Breast epithelium (tissue), 3 donors: ENCODE data around the gene CABP7.

Experiments used
- POLR2A ChIP-seq: fragments of 450-650 bp; IDR thresholded peaks from one replicate; pipeline ENCODE4 v1.6.1; 2016; ENCODE audit warnings: antibody characterized with exemption, mild to moderate bottlenecking, moderate library complexity
- POLR2AphosphoS5 ChIP-seq, 3 donors: sonication (generic); formaldehyde crosslinking; IDR thresholded peaks; one replicate each; pipeline ENCODE4 v1.6.1; 2017; ENCODE audit warnings: antibody characterized with exemption in 3 of 3
- TF ChIP-seq, protein P1 (sequence below), 3 donors: fragments of 450-650 bp; IDR thresholded peaks; one replicate each; pipeline ENCODE4 v1.5.1; 2016 to 2017; ENCODE audit warnings: antibody characterized with exemption in 3 of 3, mild to moderate bottlenecking in 3 of 3, moderate library complexity in 3 of 3

DNA sequence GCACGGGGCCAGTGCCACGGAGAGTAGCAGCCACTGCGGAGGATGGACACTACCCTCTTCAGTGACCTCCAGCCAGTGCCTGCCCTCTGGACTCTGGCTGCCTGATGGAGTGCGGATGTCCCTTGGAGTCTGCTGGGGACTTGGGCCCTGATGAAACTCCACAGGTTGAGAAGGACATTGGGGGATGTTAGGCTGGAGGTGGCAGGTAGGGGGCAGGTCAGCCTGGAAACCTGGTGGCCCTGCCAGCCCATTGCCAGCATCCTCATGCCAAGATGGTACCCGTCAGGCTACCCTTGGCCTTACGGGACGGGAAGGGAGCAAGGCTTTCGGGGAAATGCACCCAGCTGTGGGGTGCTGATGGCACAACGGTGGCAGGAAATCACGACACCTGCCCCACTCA is 4.0 kb downstream of the CABP7 start:
- TF ChIP-seq, protein P1, sequence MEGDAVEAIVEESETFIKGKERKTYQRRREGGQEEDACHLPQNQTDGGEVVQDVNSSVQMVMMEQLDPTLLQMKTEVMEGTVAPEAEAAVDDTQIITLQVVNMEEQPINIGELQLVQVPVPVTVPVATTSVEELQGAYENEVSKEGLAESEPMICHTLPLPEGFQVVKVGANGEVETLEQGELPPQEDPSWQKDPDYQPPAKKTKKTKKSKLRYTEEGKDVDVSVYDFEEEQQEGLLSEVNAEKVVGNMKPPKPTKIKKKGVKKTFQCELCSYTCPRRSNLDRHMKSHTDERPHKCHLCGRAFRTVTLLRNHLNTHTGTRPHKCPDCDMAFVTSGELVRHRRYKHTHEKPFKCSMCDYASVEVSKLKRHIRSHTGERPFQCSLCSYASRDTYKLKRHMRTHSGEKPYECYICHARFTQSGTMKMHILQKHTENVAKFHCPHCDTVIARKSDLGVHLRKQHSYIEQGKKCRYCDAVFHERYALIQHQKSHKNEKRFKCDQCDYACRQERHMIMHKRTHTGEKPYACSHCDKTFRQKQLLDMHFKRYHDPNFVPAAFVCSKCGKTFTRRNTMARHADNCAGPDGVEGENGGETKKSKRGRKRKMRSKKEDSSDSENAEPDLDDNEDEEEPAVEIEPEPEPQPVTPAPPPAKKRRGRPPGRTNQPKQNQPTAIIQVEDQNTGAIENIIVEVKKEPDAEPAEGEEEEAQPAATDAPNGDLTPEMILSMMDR (IDR thresholded peaks at IDR 0.05) = no peak
- TF ChIP-seq POLR2A (no peak), POLR2AphosphoS5 (IDR thresholded peaks at IDR 0.05) (no peak)
